IMR-90 (cell line): ENCODE results near the gene TSGA10. TPM values are rescaled to one million over a fixed set of nuclear protein-coding genes. Genes with fewer than 3 reads are reported as not detected.

Source experiments
- ATAC-seq: fragments of 200-7000 bp; cut with Tn5 transposase; 2 replicates; pipeline ENCODE4 v1.9.1; 2020; ENCODE audit warnings: low read depth, mild to moderate bottlenecking, moderate library complexity
- BruUV-seq: library from RNA; stranded (reverse); fragments of 400-500 nt; replicated peaks from 2 replicates; lab custom pipeline; 2021; lab: Mats Ljungman, UMichigan
- CTCF ChIA-PET: fragments of 300-600 bp; formaldehyde crosslinking; extraction: SDS; loops from one replicate; lab custom pipeline; 2021; ENCODE audit warnings: antibody characterized with exemption; lab: Yijun Ruan, JAX
- POLR2A ChIA-PET: fragments of 300-600 bp; sonication (Branson Sonifier 250); formaldehyde crosslinking; loops from one replicate; lab custom pipeline; 2022; ENCODE audit warnings: antibody characterized with exemption; ENCODE audit not compliant: unreplicated experiment; lab: Charles Lee
- DNase-seq: peaks from one replicate; pipeline ENCODE4 v3.0.0; 2013
- H2AFZ ChIP-seq: replicated peaks from 2 replicates; pipeline ENCODE3; 2013; ENCODE audit warnings: low read length, mild to moderate bottlenecking; ENCODE audit not compliant: poor library complexity
- H2AK5ac ChIP-seq: 2 replicates; pipeline ENCODE4 v1.6.1; 2013; ENCODE audit warnings: low read depth, low read length, inconsistent platforms
- H2AK9ac ChIP-seq: replicated peaks from 2 replicates; pipeline ENCODE3; 2013; ENCODE audit warnings: mild to moderate bottlenecking, low read depth, low read length, moderate library complexity; ENCODE audit not compliant: poor library complexity
- H2BK120ac ChIP-seq: 2 replicates; pipeline ENCODE4 v1.6.1; 2013; ENCODE audit warnings: low read depth, low read length, inconsistent platforms
- H2BK15ac ChIP-seq: 3 replicates; pipeline ENCODE4 v1.6.1; 2013; ENCODE audit warnings: low read depth, low read length, inconsistent platforms
- H2BK20ac ChIP-seq: 2 replicates; pipeline ENCODE4 v1.6.1; 2013; ENCODE audit warnings: low read depth, mild to moderate bottlenecking, inconsistent platforms, low read length, moderate library complexity
- H2BK5ac ChIP-seq: 2 replicates; pipeline ENCODE4 v1.6.1; 2013; ENCODE audit warnings: mild to moderate bottlenecking, low read depth, low read length, inconsistent platforms; ENCODE audit not compliant: poor library complexity, severe bottlenecking
- H3K14ac ChIP-seq: replicated peaks from 2 replicates; pipeline ENCODE4 v1.6.1; 2013; ENCODE audit warnings: low read depth, low read length, inconsistent platforms
- H3K18ac ChIP-seq: 2 replicates; pipeline ENCODE4 v1.6.1; 2013; ENCODE audit warnings: low read depth, low read length, control low read depth
- H3K23ac ChIP-seq: 2 replicates; pipeline ENCODE4 v1.6.1; 2013; ENCODE audit warnings: low read depth, low read length, inconsistent platforms
- H3K27ac ChIP-seq: 2 replicates; pipeline ENCODE4 v1.5.1; 2013; ENCODE audit warnings: mild to moderate bottlenecking, control low read depth, low read length; ENCODE audit not compliant: insufficient read depth
- H3K27me3 ChIP-seq: 2 replicates; pipeline ENCODE4 v1.6.1; 2013; ENCODE audit warnings: low read length; ENCODE audit not compliant: control insufficient read depth, insufficient read depth
- H3K36me3 ChIP-seq: 2 replicates; pipeline ENCODE4 v1.6.1; 2013; ENCODE audit warnings: low read length, mixed read lengths; ENCODE audit not compliant: control insufficient read depth, insufficient read depth
- H3K4ac ChIP-seq: 2 replicates; pipeline ENCODE4 v1.6.1; 2013; ENCODE audit warnings: low read depth, low read length, inconsistent platforms
- H3K4me1 ChIP-seq: 2 replicates; pipeline ENCODE4 v1.6.1; 2013; ENCODE audit warnings: low read length, mixed read lengths; ENCODE audit not compliant: control insufficient read depth, insufficient read depth
- H3K4me2 ChIP-seq: 2 replicates; pipeline ENCODE4 v1.6.1; 2013; ENCODE audit warnings: low read depth, mild to moderate bottlenecking, control low read depth, low read length, moderate library complexity
- H3K4me3 ChIP-seq: 2 replicates; pipeline ENCODE4 v1.5.1; 2013; ENCODE audit warnings: low read depth, mild to moderate bottlenecking, control low read depth, low read length, moderate library complexity; ENCODE audit not compliant: insufficient read depth
- H3K56ac ChIP-seq: 2 replicates; pipeline ENCODE4 v1.6.1; 2013; ENCODE audit warnings: low read length, inconsistent platforms; ENCODE audit not compliant: insufficient read depth; ENCODE audit errors: extremely low read depth
- H3K79me1 ChIP-seq, 2 experiments: 2 replicates each; pipeline ENCODE4 v1.6.1; 2013; ENCODE audit warnings: low read length in 2 of 2, inconsistent platforms in 1 of 2, low read depth in 1 of 2
- H3K9ac ChIP-seq: 2 replicates; pipeline ENCODE4 v1.6.1; 2013; ENCODE audit warnings: low read depth, low read length, control low read depth
- H3K9me1 ChIP-seq: 2 replicates; pipeline ENCODE4 v1.6.1; 2013; ENCODE audit warnings: low read length, inconsistent platforms; ENCODE audit not compliant: insufficient read depth
- H3K9me3 ChIP-seq: 2 replicates; pipeline ENCODE4 v1.6.1; 2013; ENCODE audit warnings: low read length; ENCODE audit not compliant: control insufficient read depth, insufficient read depth
- H4K20me1 ChIP-seq: 2 replicates; pipeline ENCODE4 v1.6.1; 2013; ENCODE audit warnings: low read length, inconsistent platforms; ENCODE audit not compliant: insufficient read depth
- H4K5ac ChIP-seq: 2 replicates; pipeline ENCODE4 v1.6.1; 2013; ENCODE audit warnings: mild to moderate bottlenecking, low read depth, low read length, control low read depth
- H4K8ac ChIP-seq, 2 experiments: 2 replicates each; pipeline ENCODE4 v1.6.1; 2013; ENCODE audit warnings: low read depth in 2 of 2, low read length in 2 of 2, control low read depth in 1 of 2, inconsistent platforms in 1 of 2
- H4K91ac ChIP-seq: 2 replicates; pipeline ENCODE4 v1.6.1; 2013; ENCODE audit warnings: low read depth, low read length, inconsistent platforms; ENCODE audit not compliant: insufficient read depth
- BHLHE40 ChIP-seq: fragments of 150-350 bp; IDR thresholded peaks from 2 replicates; pipeline ENCODE4 v1.6.1; 2016; ENCODE audit warnings: mild to moderate bottlenecking, low read depth, low read length
- CEBPB ChIP-seq: IDR thresholded peaks from 2 replicates; pipeline ENCODE4 v1.6.1; 2012; ENCODE audit warnings: low read depth, low read length, improper control_type of control experiment
- CHD1 ChIP-seq: IDR thresholded peaks from 2 replicates; pipeline ENCODE4 v1.6.1; 2012; ENCODE audit warnings: low read depth, low read length, improper control_type of control experiment
- FOS ChIP-seq: fragments of 150-350 bp; IDR thresholded peaks from 2 replicates; pipeline ENCODE4 v1.6.1; 2016; ENCODE audit warnings: low read depth, low read length
- MAFK ChIP-seq: IDR thresholded peaks from 2 replicates; pipeline ENCODE4 v1.6.1; 2012; ENCODE audit warnings: low read depth, low read length, improper control_type of control experiment
- MAZ ChIP-seq: IDR thresholded peaks from 2 replicates; pipeline ENCODE4 v1.6.1; 2012; ENCODE audit warnings: low read depth, mild to moderate bottlenecking, low read length, improper control_type of control experiment, moderate library complexity, borderline replicate concordance
- MXI1 ChIP-seq: IDR thresholded peaks from 2 replicates; pipeline ENCODE4 v1.6.1; 2012; ENCODE audit warnings: low read depth, mild to moderate bottlenecking, low read length, moderate library complexity, borderline replicate concordance
- NFE2L2 ChIP-seq: fragments of 150-350 bp; IDR thresholded peaks from 2 replicates; pipeline ENCODE4 v1.6.1; 2016; ENCODE audit warnings: low read depth, mild to moderate bottlenecking, low read length
- POLR2A ChIP-seq: IDR thresholded peaks from 2 replicates; pipeline ENCODE4 v1.6.1; 2012; ENCODE audit warnings: mild to moderate bottlenecking, low read depth, low read length
- RAD21 ChIP-seq: IDR thresholded peaks from 2 replicates; pipeline ENCODE4 v1.6.1; 2012; ENCODE audit warnings: low read length, improper control_type of control experiment
- RFX5 ChIP-seq: IDR thresholded peaks from 2 replicates; pipeline ENCODE4 v1.8.0; 2012; ENCODE audit warnings: low read depth, mild to moderate bottlenecking, low read length, moderate library complexity
- SMC3 ChIP-seq: fragments of 150-350 bp; IDR thresholded peaks from 2 replicates; pipeline ENCODE4 v1.6.1; 2016; ENCODE audit warnings: low read depth, mild to moderate bottlenecking, antibody characterized with exemption, low read length, moderate library complexity
- WGBS, 2 experiments: methylation state at CpG; one replicate each; pipeline versions ENCODE4 v1.1.5 to v1.1.7; 2013; ENCODE audit warnings: missing lambda C conversion rate in 2 of 2; ENCODE audit not compliant: insufficient read length in 1 of 2; ENCODE audit errors: extremely low coverage in 2 of 2; 5-methylcytosine and 5-hydroxymethylcytosine counted together
- dilution Hi-C: fragments of 300-500 bp; cut with HindIII; formaldehyde crosslinking; loops from one replicate; pipeline ENCODE4 v1.14.3; 2018; ENCODE audit warnings: low sequenced_read_pairs; ENCODE audit not compliant: unreplicated experiment
- in situ Hi-C: fragments of 300-500 bp; cut with MboI; formaldehyde crosslinking; loops from 3 replicates; pipeline ENCODE4 v1.14.3; 2019; ENCODE audit warnings: low sequenced_read_pairs, inconsistent platforms, mixed read lengths
- intact Hi-C: fragments of 100-400 bp; cut with micrococcal nuclease; formaldehyde crosslinking; loops from 2 replicates; pipeline ENCODE4 v1.10.0; 2022
- polyA plus RNA-seq, 3 experiments: library from polyadenylated mRNA; depleted of rRNA; stranded (reverse); fragments of >200 nt; gene quantifications; 2 replicates each; pipeline ENCODE4 v1.2.3, GENCODE V29; 2012; ENCODE audit warnings: low replicate concordance in 1 of 3
- total RNA-seq: library from RNA; depleted of rRNA; stranded (reverse); fragments of >200 nt; gene quantifications from 2 replicates; pipeline ENCODE4 v1.2.3, GENCODE V29; 2012
- TF ChIP-seq, protein P1 (sequence below): conservative IDR thresholded peaks from 2 replicates; pipeline ENCODE4 v1.5.1; 2012; ENCODE audit warnings: mild to moderate bottlenecking, low read depth, low read length, improper control_type of control experiment

The TSGA10 gene
- total and polyA plus RNA-seq, 2 of the 4 experiments (the other 2 are of a cell fraction), result 0.32 to 0.54 TPM

DNA sequence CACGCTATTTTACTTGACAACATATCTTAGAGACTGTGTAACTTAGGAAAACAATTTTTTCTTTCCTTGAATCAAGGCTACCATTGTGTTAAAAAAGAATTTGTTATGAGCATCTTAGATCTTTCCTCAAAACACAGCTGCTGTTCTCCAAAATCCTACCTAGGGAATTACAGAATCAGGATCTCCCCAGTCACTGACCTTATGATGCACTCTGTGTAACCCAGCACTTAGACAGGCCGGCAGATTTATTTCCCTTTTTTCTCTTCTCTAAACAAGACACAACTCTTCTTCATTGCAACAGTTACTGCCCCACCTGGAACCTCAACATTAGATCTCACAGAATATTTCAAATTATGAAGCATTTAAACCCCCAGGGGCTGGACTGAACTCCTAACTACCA, 26.8 kb downstream of the TSGA10 start:
- Histone ChIP-seq H4K8ac (no peak overlapping the region), H4K5ac (no peak overlapping the region), H2BK20ac (no peak overlapping the region), H3K4me2 (no peak overlapping the region), H3K36me3 (no peaks in the 10 kb centered on the region), H3K4ac (no peak overlapping the region), H4K20me1 (no peaks in the 10 kb centered on the region), H4K91ac (no peak overlapping the region), H3K9me3 (no peaks in the 10 kb centered on the region), H2AK5ac (no peak overlapping the region), H2AK9ac (no peak overlapping the region), H3K56ac (no peak overlapping the region), H3K18ac (no peak overlapping the region), H3K9ac (no peak overlapping the region), H3K4me1 (no peaks in the 10 kb centered on the region), H3K27ac (no peak overlapping the region), H3K4me3 (no peak overlapping the region), H3K14ac (no peak overlapping the region), H2AFZ (no peak overlapping the region), H2BK120ac (no peak overlapping the region), H2BK5ac (no peak overlapping the region), H3K9me1 (no peaks in the 10 kb centered on the region), H3K23ac (no peak overlapping the region), H3K27me3 (no peaks in the 10 kb centered on the region), H3K79me1 (no peaks in the 10 kb centered on the region), H2BK15ac (no peak overlapping the region)
- ChIA-PET CTCF (no interaction called here), POLR2A (no interaction called here)
- no peak for TF ChIP-seq NFE2L2
- no peak for TF ChIP-seq CEBPB
- no peak for TF ChIP-seq POLR2A
- no peak for TF ChIP-seq MAFK
- TF ChIP-seq SMC3, result no peak
- no peak for TF ChIP-seq RAD21
- TF ChIP-seq CHD1, result no peak
- TF ChIP-seq FOS, result no peak
- no peak for TF ChIP-seq RFX5
- no peak for TF ChIP-seq BHLHE40
- TF ChIP-seq, protein P1, sequence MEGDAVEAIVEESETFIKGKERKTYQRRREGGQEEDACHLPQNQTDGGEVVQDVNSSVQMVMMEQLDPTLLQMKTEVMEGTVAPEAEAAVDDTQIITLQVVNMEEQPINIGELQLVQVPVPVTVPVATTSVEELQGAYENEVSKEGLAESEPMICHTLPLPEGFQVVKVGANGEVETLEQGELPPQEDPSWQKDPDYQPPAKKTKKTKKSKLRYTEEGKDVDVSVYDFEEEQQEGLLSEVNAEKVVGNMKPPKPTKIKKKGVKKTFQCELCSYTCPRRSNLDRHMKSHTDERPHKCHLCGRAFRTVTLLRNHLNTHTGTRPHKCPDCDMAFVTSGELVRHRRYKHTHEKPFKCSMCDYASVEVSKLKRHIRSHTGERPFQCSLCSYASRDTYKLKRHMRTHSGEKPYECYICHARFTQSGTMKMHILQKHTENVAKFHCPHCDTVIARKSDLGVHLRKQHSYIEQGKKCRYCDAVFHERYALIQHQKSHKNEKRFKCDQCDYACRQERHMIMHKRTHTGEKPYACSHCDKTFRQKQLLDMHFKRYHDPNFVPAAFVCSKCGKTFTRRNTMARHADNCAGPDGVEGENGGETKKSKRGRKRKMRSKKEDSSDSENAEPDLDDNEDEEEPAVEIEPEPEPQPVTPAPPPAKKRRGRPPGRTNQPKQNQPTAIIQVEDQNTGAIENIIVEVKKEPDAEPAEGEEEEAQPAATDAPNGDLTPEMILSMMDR, result no peak
- TF ChIP-seq MAZ, result no peak
- no peak for TF ChIP-seq MXI1
- intact Hi-C loops, result no loop called here
- no CpG with 5 or more reads among the region's 2 CpGs for WGBS, 2 experiments
- BruUV-seq, result no TSS peak
- ATAC-seq (no peak), DNase-seq (no peak)
- dilution Hi-C loops, result no loop called here
- in situ Hi-C loops, result no loop called here
